NCI-H1092 treated with DMSO at 0.1 percent for 48 hours (cell line): ENCODE data around the gene FAM72D.
"Not testable (repeated sequence)": the region's sequence is repeated elsewhere in the genome, so short reads cannot be mapped to it uniquely, and the experiment has no call there.

Experiments used
- DNase-seq: peaks from one replicate; lab custom pipeline; 2025; lab: John Stamatoyannopoulos, UW

FAM72D gene

DNA sequence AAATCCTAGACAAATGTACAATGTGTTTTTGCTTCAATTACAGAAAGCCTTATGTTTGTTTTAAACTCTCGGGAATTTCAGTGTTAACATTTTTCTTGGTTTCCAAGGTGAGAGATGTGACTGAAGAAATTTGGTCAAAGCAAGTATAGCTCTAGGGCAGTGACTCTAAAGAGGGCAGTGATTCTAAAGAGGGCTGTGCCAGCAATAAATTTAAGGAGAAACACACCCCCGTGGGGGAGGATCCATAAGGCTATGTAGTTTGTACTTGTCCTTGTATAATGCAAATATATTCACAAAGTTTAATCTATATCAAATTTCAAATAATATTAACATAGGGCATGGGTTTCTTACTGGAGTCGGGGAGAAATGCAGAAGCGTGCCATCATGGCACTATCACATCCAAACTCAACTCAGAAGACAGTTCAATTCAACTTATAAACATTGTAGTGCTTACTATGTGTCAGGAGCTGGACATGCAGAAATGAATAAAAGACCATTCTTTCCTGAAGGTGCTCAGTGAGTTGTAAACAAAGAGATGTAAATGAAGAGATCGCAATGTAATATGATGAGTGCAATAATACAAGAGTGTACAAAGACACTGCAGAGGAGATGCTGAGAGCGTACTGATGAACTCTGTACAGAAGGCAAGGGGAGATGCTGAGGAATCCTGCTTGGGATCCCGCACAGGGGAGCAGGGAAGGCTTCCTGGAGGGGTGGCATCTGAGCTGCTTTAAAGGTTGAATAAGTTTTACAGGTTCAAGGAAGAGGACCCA lies 13.1 kb upstream of the FAM72D start:
- not testable (repeated sequence) for DNase-seq

DNA sequence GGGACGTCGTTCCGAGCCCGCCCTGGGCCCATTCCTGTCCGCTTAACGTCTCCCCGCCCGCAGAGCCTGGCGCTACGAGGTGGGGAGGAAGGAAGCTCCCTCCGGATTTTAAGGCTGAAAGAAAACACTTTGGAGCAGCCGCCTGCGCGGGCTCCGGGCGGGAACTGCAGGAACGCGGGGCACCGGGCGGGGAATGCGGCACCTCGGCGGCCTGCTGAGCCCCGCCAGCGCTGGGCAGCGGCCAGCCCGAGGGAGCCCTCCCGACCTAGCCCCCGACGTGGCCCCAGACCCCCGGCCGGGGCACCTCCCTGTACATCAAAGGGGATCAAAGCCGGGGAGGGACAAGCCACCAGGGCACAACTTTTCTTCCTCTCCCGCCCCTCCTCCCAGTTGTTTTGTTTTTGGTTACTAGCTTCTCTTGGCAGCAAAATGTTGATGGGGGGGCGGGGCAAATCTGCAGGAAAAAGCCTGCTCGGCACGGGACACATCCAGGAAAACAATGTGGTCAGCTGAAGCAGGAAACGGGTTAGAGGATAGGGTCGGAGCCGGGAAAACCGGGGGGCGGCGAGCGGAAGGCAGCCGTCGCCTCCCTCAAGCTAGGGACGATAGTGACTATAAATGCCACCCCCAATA lies 2.1 kb upstream of the FAM72D start:
- not testable (repeated sequence) for DNase-seq

DNA sequence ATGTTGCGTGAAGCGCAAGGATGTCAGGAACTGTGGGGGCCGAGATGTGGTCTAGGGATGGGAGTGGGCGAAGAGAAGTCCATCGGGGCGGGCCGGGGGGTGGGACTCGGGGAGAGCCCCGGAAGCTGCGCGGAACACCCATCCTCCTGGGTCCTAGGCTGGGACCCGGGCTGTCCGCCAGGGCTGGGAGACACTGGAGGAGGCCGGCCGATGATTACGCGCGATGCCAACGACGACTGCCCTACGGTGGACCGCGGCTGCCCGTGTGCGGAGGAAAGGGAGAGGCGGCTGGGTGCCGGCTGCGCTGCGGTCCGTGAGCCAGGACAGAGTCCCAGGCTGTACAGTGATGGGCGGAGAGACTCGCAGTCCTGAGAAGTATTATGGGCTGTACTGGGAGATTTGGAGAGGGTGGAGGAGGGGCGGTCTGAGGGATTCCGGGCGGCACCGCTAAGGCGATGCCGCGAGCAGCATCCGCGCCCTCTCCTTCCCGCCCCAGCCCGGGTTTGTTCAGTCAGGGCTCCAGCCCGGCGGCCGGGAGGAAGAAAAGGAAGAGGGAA lies 1.0 kb upstream of the FAM72D start:
- DNase-seq, result not testable (repeated sequence)

DNA sequence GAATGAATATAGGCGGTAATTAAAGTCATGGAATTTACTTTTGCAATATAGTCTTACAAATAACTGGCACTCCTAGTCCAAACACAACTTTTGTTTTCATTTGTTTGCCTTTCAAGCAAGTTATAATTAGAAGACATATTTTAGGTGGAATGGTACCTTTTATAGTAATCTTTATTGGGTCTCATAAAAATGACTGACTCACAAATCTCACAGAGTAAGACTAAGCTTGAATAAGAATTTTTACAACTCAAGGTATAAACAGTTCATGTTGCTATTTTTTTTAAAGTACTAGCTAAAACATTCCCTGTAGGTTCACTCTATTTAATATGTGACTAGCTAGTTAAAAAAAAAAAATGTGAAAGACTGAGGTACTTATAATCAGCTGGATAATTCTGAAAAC lies 6.0 kb downstream of the FAM72D start:
- DNase-seq, result not testable (repeated sequence)

DNA sequence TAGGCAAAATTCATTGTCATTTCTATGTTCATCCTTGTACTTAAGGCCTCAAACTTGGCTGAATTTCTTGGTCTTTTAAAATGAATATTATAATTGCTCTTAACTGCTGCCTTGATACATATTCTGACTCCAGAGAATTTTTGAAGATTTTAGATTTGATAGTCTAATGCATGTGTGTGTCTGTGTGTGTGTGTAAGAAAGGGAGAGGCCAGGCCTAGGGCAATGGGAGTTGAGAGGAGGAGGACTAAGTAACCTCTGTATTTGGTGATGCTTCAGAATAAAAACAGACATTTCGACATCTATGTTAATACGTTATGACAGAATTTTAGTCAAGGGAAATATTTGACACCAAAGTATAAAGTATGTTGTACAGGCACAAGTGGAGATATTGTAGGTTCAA lies 7.5 kb downstream of the FAM72D start:
- DNase-seq, result not testable (repeated sequence)

DNA sequence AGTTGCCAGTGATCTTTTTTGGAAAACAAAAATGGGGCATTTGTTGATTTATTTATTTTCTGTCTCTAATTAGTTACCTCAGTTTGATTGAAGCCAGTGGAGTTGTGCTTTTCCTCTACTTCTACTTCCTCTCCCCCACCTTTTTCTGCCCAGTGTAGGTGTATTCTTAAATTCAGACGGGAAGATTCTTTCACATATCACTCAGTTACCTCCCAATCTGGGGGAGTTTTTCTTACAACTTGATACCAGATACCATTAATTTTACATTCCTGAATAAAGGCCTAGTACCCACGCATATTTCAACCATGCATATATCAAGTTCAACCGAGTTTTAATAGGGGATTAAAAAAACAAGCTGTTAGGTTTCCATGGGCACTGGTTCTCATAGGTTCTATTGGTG lies 15.9 kb downstream of the FAM72D start:
- DNase-seq, result not testable (repeated sequence)

DNA sequence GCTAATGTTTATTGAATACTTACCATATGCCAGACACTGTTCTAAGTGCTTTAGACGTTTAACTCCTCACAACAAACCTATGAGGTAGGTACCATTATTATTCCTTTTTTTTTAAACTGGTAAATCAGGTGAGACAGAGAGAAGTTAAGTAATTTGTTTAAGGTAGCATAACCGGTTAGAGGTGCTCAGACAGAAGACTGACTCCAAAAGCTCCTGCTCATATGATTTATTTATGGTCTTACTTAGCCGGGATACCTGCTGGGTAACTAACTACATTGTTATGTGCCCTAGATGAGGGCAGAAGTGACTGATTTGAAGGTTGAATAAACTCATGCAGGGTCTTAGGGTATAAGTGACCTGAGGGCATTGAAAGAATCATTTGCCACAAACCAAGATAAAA lies 16.9 kb downstream of the FAM72D start:
- DNase-seq, result not testable (repeated sequence)

DNA sequence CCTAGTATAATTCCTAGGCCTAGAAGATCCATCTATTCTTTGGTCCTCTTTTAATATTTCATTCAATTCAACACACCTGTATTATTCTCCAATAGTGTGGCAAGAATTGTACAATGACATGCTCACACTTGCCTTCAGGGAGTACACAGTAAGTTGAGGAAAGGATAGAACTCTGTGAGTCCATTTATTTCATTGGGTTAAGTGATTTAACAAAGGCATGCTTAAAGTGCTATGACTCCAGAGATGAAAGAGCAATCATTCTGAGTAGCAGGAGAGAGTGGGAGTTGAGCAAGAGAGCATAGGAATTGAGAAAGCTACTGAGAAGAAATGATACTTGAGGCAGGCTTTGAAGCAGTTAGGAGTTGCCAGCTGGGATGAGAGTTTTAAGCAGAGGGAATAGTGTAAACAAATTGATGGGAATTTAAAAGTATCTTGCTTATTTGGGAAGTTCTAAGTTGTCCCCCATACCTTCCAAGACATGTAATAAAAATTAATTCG lies 18.8 kb downstream of the FAM72D start:
- not testable (repeated sequence) for DNase-seq

DNA sequence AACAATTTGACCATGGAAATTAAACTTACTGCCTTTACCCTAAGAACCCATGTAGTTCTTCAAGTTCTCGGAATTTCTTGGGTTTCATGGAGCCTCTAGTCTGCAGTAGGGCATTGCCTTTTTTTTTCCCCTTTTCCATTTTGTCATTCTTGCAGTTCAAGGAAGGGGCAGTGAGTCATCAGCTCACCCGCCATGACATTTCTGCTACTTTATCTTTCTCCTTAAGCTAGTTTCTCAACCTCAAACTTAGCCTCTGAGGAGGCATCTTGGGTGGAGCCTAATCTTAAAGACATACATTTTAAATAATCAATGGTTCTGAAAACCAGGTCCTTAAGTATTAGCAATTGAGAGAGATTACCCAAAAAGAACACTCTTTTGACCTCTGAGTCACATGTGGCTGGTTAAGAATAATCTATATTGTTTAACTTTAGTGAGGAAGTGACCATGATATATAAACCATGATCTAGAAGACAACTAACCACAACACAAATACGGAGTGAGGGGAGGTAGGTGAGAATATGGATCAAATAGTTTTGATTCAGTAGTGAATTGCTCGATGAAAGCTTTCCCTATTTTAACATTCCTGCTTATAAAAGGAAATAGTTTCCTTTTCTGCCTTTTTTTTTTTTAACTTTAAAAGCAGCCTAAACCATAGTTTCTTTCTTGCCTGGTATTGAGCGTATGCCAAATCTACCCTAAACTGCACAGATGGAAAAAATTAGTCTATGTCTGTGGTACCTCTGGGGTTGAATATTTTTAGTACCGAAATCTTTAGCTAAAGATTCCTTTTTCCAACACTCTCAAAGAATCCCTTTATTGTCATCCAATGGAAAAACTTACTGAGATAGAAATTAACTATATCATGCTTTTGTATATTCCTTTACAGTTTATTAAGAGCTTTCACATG lies 20.1 kb downstream of the FAM72D start:
- DNase-seq, result not testable (repeated sequence)

DNA sequence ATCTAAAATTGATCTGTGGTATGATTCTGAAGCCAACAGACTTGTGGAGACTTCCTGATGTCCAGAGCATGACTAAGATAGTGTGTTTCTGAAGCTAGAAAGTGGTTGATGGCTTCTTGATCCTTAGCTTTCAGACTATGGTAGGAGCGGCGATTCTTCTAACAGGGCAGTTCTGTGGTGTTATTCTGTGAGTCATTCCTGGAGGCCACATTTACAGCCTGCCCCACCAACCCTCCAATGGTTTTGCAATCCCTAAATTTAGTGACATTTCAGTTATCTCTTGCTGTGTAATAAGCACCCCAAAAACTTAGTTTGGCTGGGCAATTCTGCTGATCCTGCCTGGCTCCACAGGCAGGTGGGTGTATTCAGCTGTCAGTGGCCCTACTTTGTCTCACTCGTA lies 24.1 kb downstream of the FAM72D start:
- DNase-seq, result not testable (repeated sequence)

DNA sequence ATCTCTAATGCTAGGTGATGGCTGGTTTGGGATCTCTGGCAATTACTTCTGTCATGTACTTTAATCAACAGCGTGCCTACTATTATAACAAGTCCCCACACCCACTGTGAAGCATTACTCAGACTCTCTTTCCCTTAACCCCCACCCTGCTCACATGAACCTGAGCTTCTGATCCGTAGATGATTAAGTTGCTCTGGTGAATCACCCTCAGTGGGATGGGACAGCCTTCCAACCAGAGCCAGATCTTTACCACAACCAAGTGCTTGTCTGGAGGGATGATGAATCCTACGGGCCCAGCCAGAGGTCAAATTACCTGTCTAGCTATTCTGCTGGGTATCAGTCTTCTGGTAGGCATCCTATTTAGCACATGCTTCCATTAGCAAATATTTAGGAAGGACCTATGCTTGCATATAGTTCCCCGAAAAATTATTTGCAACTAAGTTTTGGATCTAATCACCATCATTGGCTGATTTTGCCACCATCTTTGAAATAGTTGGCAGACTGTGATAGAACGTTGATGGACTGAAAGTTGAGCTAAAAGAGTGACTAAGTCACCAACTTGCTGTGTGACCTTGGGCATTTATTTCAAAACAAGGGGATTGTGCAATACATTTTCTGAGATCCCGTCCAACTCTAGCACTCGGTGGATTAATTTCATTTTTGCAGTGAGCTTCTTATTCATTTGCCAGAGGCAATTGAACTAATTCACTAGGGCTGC lies 26.7 kb downstream of the FAM72D start:
- DNase-seq, result not testable (repeated sequence)

DNA sequence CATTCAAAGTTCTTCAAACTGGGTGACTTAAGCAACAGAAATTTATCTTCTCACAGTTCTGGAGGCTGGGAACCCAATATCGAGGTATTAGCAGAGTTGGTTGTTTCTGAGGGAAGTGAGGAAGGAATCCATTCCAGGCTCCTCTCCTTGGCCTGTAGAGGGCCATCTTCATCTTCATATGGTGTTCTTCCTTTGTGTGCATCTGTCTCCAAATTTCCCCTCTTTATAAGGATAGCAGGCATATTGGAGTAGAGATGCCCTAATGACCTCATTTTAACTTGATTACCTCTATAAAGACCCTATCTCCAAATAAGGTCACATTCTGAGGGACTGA lies 27.3 kb downstream of the FAM72D start:
- not testable (repeated sequence) for DNase-seq

DNA sequence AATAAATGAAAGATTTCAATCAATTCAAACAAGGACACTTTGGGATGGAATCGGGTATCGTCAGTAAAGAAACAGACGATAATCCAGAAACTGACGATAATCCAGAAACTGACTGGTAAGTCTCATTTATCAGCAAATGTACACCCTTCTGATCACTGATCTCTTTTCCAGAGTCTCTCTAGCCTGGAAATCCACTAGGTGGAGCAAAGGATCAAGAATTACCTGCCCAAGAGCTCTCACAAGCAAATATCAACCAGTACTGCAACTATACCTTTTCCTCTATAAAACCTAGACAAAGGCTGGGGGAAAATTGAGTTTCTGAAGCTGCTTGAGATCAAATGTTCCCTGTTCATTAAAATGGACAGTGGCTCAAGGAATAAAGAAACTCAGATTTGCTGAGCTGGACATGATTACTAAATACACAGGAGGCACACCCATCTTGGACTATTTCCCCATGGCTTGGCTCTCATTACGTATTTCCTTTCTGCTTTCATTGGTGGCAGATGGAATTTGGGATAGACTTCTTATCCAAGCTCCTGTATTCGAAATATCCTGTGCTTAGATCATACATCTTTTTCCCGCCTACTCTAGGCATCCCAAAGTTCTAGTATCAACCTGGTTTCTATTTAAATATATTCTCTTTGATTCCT lies 28.3 kb downstream of the FAM72D start:
- DNase-seq, result not testable (repeated sequence)

DNA sequence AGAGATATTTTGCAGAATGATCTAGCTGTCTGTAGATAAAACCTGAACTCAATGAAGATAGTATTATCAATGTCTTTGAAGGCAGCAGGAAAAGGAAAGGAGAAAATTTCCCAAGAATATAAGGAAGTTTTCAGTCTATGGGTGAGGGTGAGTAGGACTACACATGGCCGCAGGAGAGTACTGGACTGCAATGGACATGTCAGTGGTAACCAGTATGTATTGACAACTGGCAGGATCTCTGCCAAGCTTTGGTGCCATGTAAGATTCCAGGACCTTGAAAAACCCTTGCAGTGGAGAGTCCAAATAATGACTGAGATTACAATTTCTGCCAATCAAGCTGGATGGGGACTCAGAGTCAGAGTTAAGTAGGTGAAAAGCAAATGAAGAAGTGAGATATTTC lies 29.3 kb downstream of the FAM72D start:
- not testable (repeated sequence) for DNase-seq

DNA sequence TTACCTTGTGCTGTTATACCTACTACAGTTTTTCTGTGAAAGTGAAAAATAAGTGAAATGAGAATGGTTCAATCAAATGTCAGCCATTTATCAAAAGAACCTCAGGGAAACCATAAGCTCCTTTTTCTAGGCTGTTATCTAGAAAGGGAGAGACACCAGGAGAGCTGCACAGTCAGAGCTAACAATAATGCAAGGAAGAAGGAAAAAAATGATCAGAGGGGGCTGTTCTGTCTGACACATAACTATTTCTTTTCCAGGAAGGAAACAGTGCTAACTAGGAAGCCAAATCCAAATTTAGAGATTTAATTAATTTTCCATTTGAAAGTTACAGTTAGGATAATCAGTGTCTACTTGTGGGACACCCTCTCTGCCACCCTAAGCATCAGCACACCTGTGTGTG lies 31.4 kb downstream of the FAM72D start:
- DNase-seq, result not testable (repeated sequence)

DNA sequence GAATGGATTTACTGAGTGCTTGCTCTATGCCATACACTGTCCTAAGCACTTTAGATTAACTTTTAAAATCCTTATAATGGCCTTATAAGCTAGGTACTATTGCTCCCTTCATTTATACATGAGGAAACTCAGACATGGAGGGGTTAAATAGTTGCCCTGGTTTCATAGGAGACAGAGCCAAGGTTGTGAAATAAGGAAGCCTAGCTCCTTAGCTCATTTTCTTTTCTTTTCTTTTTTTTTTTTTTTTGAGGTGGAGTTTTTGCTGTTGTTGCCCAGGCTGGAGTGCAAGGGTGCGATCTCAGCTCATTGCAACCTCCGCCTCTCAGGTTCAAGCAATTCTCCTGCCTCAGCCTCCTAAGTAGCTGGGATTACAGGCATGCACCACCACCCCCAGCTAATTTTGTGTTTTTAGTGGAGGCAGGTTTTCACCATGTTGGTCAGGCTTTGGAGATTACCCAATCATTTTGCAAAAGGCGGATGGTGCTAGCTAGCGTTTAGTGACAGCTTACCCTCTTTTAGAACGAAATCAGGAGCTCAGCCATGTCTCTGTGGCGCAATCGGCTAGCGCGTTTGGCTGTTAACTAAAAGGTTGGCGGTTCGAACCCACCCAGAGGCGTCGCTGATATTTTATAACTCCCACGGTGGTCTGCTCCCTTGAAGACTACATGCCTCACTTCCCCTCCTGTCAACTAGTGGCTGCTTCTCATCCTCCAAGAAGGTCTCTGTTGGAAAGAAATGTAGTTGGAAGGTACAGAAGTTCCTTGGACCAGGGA lies 33.1 kb downstream of the FAM72D start:
- DNase-seq, result not testable (repeated sequence)

DNA sequence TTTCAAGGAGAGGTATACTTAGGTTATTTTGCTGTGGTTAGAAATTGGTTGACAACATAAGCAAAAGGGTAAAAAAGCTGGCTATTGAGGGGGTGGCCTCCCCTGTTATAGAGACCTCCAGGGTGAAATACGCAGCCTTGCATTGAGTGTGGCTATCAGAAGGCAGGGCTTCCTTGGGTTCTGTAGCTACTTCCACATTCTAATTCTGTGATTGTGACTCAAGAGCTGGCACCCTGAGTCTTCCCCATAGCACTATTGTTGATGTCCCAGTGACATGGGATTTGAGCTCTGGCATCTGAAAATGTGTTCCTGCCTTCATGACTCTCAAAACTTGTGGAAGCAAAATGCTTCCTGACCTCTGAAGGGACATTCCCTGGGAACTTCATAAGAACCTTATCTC lies 38.7 kb downstream of the FAM72D start:
- not testable (repeated sequence) for DNase-seq

DNA sequence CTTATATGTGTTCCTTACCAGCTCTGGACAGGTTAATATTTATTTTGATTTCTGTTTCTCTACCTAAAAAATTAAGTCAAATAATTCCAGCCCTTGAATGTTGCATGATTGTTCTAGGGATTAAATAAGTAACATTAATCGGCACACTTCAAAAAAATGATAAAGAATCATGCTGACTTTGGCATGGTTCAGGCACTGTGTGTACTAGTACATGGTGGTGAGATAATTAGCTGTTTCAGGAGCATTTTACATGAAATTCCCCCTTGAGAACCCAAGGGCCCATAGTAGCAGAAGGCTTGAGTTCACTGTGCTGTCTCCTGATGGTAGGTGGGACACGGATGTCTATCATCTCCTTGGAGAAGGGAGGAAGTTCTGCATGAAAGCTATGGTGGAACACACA lies 44.8 kb downstream of the FAM72D start:
- not testable (repeated sequence) for DNase-seq

DNA sequence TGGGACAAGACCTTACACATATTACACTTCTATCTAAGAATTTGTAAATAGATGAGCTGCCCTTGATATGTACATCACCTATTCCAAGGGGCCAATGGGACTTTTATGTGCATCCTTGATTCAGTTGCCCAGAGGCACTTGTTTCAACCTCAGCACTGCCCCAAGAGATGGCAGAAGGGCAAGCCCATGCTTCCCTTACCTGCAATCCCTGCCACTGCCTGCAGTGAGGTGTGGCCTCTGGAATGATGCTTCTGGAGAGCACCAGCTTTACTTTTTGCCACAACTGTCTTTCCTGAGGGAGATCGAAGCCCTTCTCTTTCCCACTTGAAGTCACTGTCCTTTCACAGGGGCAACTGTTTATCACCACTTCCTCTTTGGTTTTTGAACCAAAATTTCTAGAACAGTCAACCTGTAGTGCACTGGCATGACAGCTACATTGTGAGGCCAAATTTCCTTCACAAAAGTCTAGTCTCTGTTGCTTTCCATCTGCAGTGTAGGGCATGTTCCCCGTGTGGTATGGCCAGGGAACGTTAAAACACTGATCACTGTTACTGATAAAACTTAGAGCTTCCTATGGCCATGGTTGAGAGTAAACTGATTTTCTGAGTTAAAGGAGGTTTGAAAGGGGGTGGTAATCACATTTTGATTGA lies 48.6 kb downstream of the FAM72D start:
- DNase-seq, result not testable (repeated sequence)

DNA sequence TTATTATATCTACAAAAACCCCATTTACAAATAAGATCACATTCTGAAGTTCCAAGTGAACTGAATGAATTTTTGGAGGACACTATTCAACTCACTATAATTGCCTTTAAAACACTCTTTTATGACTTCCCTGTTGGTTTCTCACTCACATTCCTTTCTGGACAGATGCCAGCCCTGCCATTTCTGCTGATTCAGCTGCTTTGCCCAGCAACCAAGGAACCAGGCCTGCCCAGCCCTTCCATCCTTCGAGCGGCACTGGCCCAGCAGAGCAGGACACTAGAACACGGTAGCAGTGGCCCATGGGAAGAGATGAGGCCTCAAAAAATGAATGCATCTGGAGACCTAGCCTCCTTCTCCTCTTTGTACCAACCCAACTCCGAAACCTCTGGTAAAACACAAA lies 50.5 kb downstream of the FAM72D start:
- DNase-seq, result not testable (repeated sequence)
